H4 (cell line): Measurements from ENCODE around the gene GJA1. TPM values are rescaled to one million over a fixed set of nuclear protein-coding genes. Genes with fewer than 3 reads are reported as not detected.

Source experiments
- DNase-seq: peaks from one replicate; pipeline ENCODE4 v3.0.0-alpha.2; 2015; ENCODE audit warnings: low spot score
- total RNA-seq: library from RNA; depleted of rRNA; stranded (reverse); fragments of >200 nt; shearing (Covaris generic); gene quantifications from 2 replicates; pipeline ENCODE4 v1.2.3, GENCODE V29; 2014; rRNA removed

GJA1 gene
- total RNA-seq, 1 experiment from 2014 or later = 79.5 TPM

- DNase-seq = no peak
Measured at GRCh38 chr6:121482751-121483150, 47.3 kb downstream of the GJA1 start.

GRCh38 chr6:121485359-121485811 is 49.9 kb downstream of the GJA1 start:
- no peak for DNase-seq

GRCh38 chr6:121491576-121491975 is 56.1 kb downstream of the GJA1 start:
- no peak for DNase-seq

GRCh38 chr6:121492536-121492935 is 57.1 kb downstream of the GJA1 start:
- DNase-seq = no peak

GRCh38 chr6:121497970-121498375 is 62.5 kb downstream of the GJA1 start:
- no peak for DNase-seq

GRCh38 chr6:121498481-121499276 is 63.2 kb downstream of the GJA1 start:
- no peak for DNase-seq

Other genes with a start within 250 kb of the GJA1 start
- 1.4 and 2.9 TPM in 2 replicates for gene TBC1D32, start 101.2 kb upstream of the GJA1 start, total RNA-seq